Activated CD4-positive, alpha-beta T cell treated with anti-CD3 and anti-CD28 coated beads, Interleukin-2, Interleukin-4, amounts not matched to agents 100 ng/mL and 50 ng/mL, durations not matched to agents 16 hours and 8 hours (primary cell): ENCODE data around the gene SMPD3.
"Not testable (repeated sequence)": the region's sequence is repeated elsewhere in the genome, so short reads cannot be mapped to it uniquely, and the experiment has no call there.

Experiments
- DNase-seq: peaks from one replicate; pipeline ENCODE4 v3.0.0-alpha.2; 2020; ENCODE audit warnings: low spot score

The SMPD3 gene

GRCh38 chr16:68448360-68448970, at the start of gene SMPD3:
Gene SMPD3, minus strand, starts transcription at chr16:68448508. Its CDS starts 76,327 bp downstream, at chr16:68372181.
- DNase-seq: peak; percentile 99

- no peak for DNase-seq
Measured at GRCh38 chr16:68496689-68497088, 48.4 kb upstream of the SMPD3 start.

GRCh38 chr16:68494261-68494660, 46.0 kb upstream of the SMPD3 start:
- not testable (repeated sequence) for DNase-seq

- DNase-seq: no peak
Measured at GRCh38 chr16:68493412-68494070, 45.2 kb upstream of the SMPD3 start.

GRCh38 chr16:68492543-68493411, 44.5 kb upstream of the SMPD3 start:
- DNase-seq: no peak

GRCh38 chr16:68492151-68492542, 43.8 kb upstream of the SMPD3 start:
- DNase-seq: no peak

- no peak for DNase-seq
Measured at GRCh38 chr16:68491576-68491950, 43.3 kb upstream of the SMPD3 start.

- DNase-seq: no peak
Measured at GRCh38 chr16:68490829-68491575, 42.7 kb upstream of the SMPD3 start.

- no peak for DNase-seq
Measured at GRCh38 chr16:68490358-68490757, 42.0 kb upstream of the SMPD3 start.

- DNase-seq: no peak
Measured at GRCh38 chr16:68488554-68488953, 40.2 kb upstream of the SMPD3 start.

- DNase-seq: no peak
Measured at GRCh38 chr16:68487669-68488068, 39.4 kb upstream of the SMPD3 start.

- DNase-seq: no peak
Measured at GRCh38 chr16:68487203-68487514, 38.9 kb upstream of the SMPD3 start.

GRCh38 chr16:68486502-68487202, 38.3 kb upstream of the SMPD3 start:
- DNase-seq: no peak

- no peak for DNase-seq
Measured at GRCh38 chr16:68481636-68482035, 33.3 kb upstream of the SMPD3 start.

GRCh38 chr16:68480084-68480995, 32.0 kb upstream of the SMPD3 start:
- no peak for DNase-seq

GRCh38 chr16:68479271-68479670, 31.0 kb upstream of the SMPD3 start:
- no peak for DNase-seq

GRCh38 chr16:68478526-68479250, 30.4 kb upstream of the SMPD3 start:
- no peak for DNase-seq

- no peak for DNase-seq
Measured at GRCh38 chr16:68475071-68475470, 26.8 kb upstream of the SMPD3 start.

- no peak for DNase-seq
Measured at GRCh38 chr16:68473358-68474070, 25.2 kb upstream of the SMPD3 start.
